Stimulated activated naive B cell treated with anti-CD40 and anti-IgM and Interleukin-4, amounts not matched to agents 10 μg/mL and 1 μg/mL and 100 μg/mL, for 72 hours (primary cell): Measurements from ENCODE around the gene MAP7.
"Not testable (repeated sequence)": the region's sequence is repeated elsewhere in the genome, so short reads cannot be mapped to it uniquely, and the experiment has no call there.

ENCODE experiments used
- ATAC-seq, 2 donors: fragments of 150-1000 bp; cut with Tn5 transposase; replicated peaks; 2 replicates each; pipeline ENCODE4 v1.10.0; 2021; ENCODE audit warnings: moderate library complexity in 1 of 2
- DNase-seq: peaks from one replicate; pipeline ENCODE4 v3.0.0; 2021
- H3K27ac Mint-ChIP-seq: one replicate; pipeline ENCODE4 v1.8.0; 2022; ENCODE audit warnings: mild to moderate bottlenecking, mixed read lengths
- H3K27me3 Mint-ChIP-seq, 2 donors: one replicate each; pipeline ENCODE4 v1.8.0; 2022; ENCODE audit warnings: mixed read lengths in 2 of 2
- H3K36me3 Mint-ChIP-seq, 2 donors: one replicate each; pipeline ENCODE4 v1.8.0; 2022; ENCODE audit warnings: mixed read lengths in 2 of 2, mild to moderate bottlenecking in 1 of 2
- H3K4me1 Mint-ChIP-seq, 2 donors: one replicate each; pipeline ENCODE4 v1.8.0; 2022; ENCODE audit warnings: mixed read lengths in 2 of 2, mild to moderate bottlenecking in 1 of 2
- H3K4me3 Mint-ChIP-seq, 2 donors: one replicate each; pipeline ENCODE4 v1.8.0; 2022; ENCODE audit warnings: mild to moderate bottlenecking in 2 of 2, mixed read lengths in 2 of 2, moderate library complexity in 1 of 2
- H3K9me3 Mint-ChIP-seq, 2 donors: one replicate each; pipeline ENCODE4 v1.8.0; 2022; ENCODE audit warnings: mixed read lengths in 2 of 2, mild to moderate bottlenecking in 1 of 2

Gene MAP7

GRCh38 chr6:136411025-136411325, 139.2 kb downstream of the MAP7 start:
- Mint-ChIP-seq H3K9me3 (no peaks in the 10 kb centered on the region), H3K27ac (no peak overlapping the region), H3K4me1 (peaks cover 0 to 6% of the 10 kb centered on the region in 2 donors), H3K4me3 (no peak overlapping the region), H3K36me3 (no peaks in the 10 kb centered on the region), H3K27me3 (peaks cover 0 to 7% of the 10 kb centered on the region in 2 donors)
- DNase-seq (no peak), ATAC-seq (no peak)

GRCh38 chr6:136410201-136411024, 139.8 kb downstream of the MAP7 start:
- H3K4me3 Mint-ChIP-seq, result no peak overlapping the region
- peak; percentile 38 to 46 for ATAC-seq

GRCh38 chr6:136409597-136409996, 140.6 kb downstream of the MAP7 start:
- Mint-ChIP-seq H3K27ac (no peak overlapping the region), H3K36me3 (no peaks in the 10 kb centered on the region), H3K9me3 (no peaks in the 10 kb centered on the region), H3K4me1 (peaks cover 5 to 14% of the 10 kb centered on the region in 2 donors), H3K4me3 (no peak overlapping the region), H3K27me3 (peaks cover 0 to 7% of the 10 kb centered on the region in 2 donors)
- ATAC-seq (no peak), DNase-seq (no peak)

More at GRCh38 chr6:136410201-136411024, 139.8 kb downstream of the MAP7 start:
- Mint-ChIP-seq H3K9me3 (no peaks in the 10 kb centered on the region), H3K4me1 (peaks cover 1 to 9% of the 10 kb centered on the region in 2 donors), H3K27me3 (peaks cover 0 to 7% of the 10 kb centered on the region in 2 donors), H3K27ac (no peak overlapping the region), H3K36me3 (no peaks in the 10 kb centered on the region)
- DNase-seq, result no peak

GRCh38 chr6:136408204-136408603, 142.0 kb downstream of the MAP7 start:
- no peaks in the 10 kb centered on the region for H3K9me3 Mint-ChIP-seq
- H3K4me1 Mint-ChIP-seq, result peaks cover 5 to 14% of the 10 kb centered on the region in 2 donors
- no peak overlapping the region for H3K4me3 Mint-ChIP-seq
- no peak for ATAC-seq
- H3K36me3 Mint-ChIP-seq, result no peaks in the 10 kb centered on the region
- H3K27me3 Mint-ChIP-seq, result peaks cover 0 to 7% of the 10 kb centered on the region in 2 donors
- H3K27ac Mint-ChIP-seq, result no peak overlapping the region
- DNase-seq, result no peak

GRCh38 chr6:136405420-136406029, 144.7 kb downstream of the MAP7 start:
- ATAC-seq (no peak), DNase-seq (no peak)
- Mint-ChIP-seq H3K36me3 (no peaks in the 10 kb centered on the region), H3K27ac (no peak overlapping the region), H3K4me3 (no peak overlapping the region), H3K27me3 (peaks cover 0 to 7% of the 10 kb centered on the region in 2 donors), H3K9me3 (peaks cover 0 to 2% of the 10 kb centered on the region in 2 donors), H3K4me1 (peaks cover 5 to 14% of the 10 kb centered on the region in 2 donors)

- Mint-ChIP-seq H3K9me3 (peaks cover 0 to 2% of the 10 kb centered on the region in 2 donors), H3K27ac (no peak overlapping the region), H3K36me3 (no peaks in the 10 kb centered on the region), H3K4me3 (no peak overlapping the region), H3K4me1 (peaks cover 5 to 9% of the 10 kb centered on the region in 2 donors), H3K27me3 (peaks cover 0 to 7% of the 10 kb centered on the region in 2 donors)
- ATAC-seq (peak; percentile 48 to 55), DNase-seq (no peak)
Observed at GRCh38 chr6:136404627-136405419, 145.4 kb downstream of the MAP7 start.

GRCh38 chr6:136404007-136404406, 146.2 kb downstream of the MAP7 start:
- ATAC-seq, result no peak
- no peak for DNase-seq
- Mint-ChIP-seq H3K27ac (no peak overlapping the region), H3K9me3 (peaks cover 0 to 2% of the 10 kb centered on the region in 2 donors), H3K4me3 (no peak overlapping the region), H3K36me3 (no peaks in the 10 kb centered on the region), H3K4me1 (peaks cover 5 to 9% of the 10 kb centered on the region in 2 donors), H3K27me3 (peaks cover 0 to 7% of the 10 kb centered on the region in 2 donors)

GRCh38 chr6:136403110-136403980, 146.9 kb downstream of the MAP7 start:
- no peak for ATAC-seq
- peaks cover 0 to 2% of the 10 kb centered on the region in 2 donors for H3K9me3 Mint-ChIP-seq
- H3K36me3 Mint-ChIP-seq, result no peaks in the 10 kb centered on the region
- no peak for DNase-seq
- H3K27me3 Mint-ChIP-seq, result peaks cover 0 to 7% of the 10 kb centered on the region in 2 donors
- no peak overlapping the region for H3K27ac Mint-ChIP-seq
- peaks cover 5 to 9% of the 10 kb centered on the region in 2 donors for H3K4me1 Mint-ChIP-seq
- H3K4me3 Mint-ChIP-seq, result no peak overlapping the region

- Mint-ChIP-seq H3K9me3 (peaks cover 0 to 2% of the 10 kb centered on the region in 2 donors), H3K4me3 (no peak overlapping the region), H3K27me3 (no peaks in the 10 kb centered on the region), H3K36me3 (no peaks in the 10 kb centered on the region), H3K27ac (no peak overlapping the region), H3K4me1 (peaks cover 5 to 9% of the 10 kb centered on the region in 2 donors)
- ATAC-seq (no peak), DNase-seq (no peak)
Observed at GRCh38 chr6:136401749-136402148, 148.5 kb downstream of the MAP7 start.

- not testable (repeated sequence) for ATAC-seq, H3K4me3 Mint-ChIP-seq, H3K36me3 Mint-ChIP-seq, H3K4me1 Mint-ChIP-seq, DNase-seq, H3K9me3 Mint-ChIP-seq, H3K27me3 Mint-ChIP-seq, H3K27ac Mint-ChIP-seq
Observed at GRCh38 chr6:136401236-136401635, 149.0 kb downstream of the MAP7 start.

- DNase-seq (no peak), ATAC-seq (no peak)
- Mint-ChIP-seq H3K4me3 (no peak overlapping the region), H3K27me3 (no peaks in the 10 kb centered on the region), H3K36me3 (no peaks in the 10 kb centered on the region), H3K4me1 (no peaks in the 10 kb centered on the region), H3K9me3 (peaks cover 0 to 3% of the 10 kb centered on the region in 2 donors), H3K27ac (no peak overlapping the region)
Observed at GRCh38 chr6:136398453-136398852, 151.8 kb downstream of the MAP7 start.

- Mint-ChIP-seq H3K27me3 (no peaks in the 10 kb centered on the region), H3K4me1 (no peaks in the 10 kb centered on the region), H3K9me3 (peaks cover 0 to 3% of the 10 kb centered on the region in 2 donors), H3K36me3 (no peaks in the 10 kb centered on the region), H3K4me3 (no peak overlapping the region), H3K27ac (no peak overlapping the region)
- no peak for DNase-seq
- ATAC-seq, result no peak
Observed at GRCh38 chr6:136396908-136397307, 153.3 kb downstream of the MAP7 start.

GRCh38 chr6:136390959-136391358, 159.3 kb downstream of the MAP7 start:
- H3K36me3 Mint-ChIP-seq, H3K4me1 Mint-ChIP-seq, H3K27ac Mint-ChIP-seq, ATAC-seq, H3K9me3 Mint-ChIP-seq, H3K4me3 Mint-ChIP-seq, DNase-seq, H3K27me3 Mint-ChIP-seq: not testable (repeated sequence)

GRCh38 chr6:136387316-136387715, 162.9 kb downstream of the MAP7 start:
- no peaks in the 10 kb centered on the region for H3K9me3 Mint-ChIP-seq
- no peak overlapping the region for H3K27ac Mint-ChIP-seq
- DNase-seq (no peak), ATAC-seq (no peak)
- no peaks in the 10 kb centered on the region for H3K4me1 Mint-ChIP-seq
- no peaks in the 10 kb centered on the region for H3K36me3 Mint-ChIP-seq
- H3K4me3 Mint-ChIP-seq, result no peak overlapping the region
- H3K27me3 Mint-ChIP-seq, result no peaks in the 10 kb centered on the region
